H9 (cell line): ENCODE data around the gene SLIT1. TPM values are rescaled to one million over a fixed set of nuclear protein-coding genes. Genes with fewer than 3 reads are reported as not detected.

ENCODE experiments used
- DNase-seq: peaks from one replicate; pipeline ENCODE4 v3.0.0-alpha.2; 2017
- H2AFZ ChIP-seq: one replicate; pipeline ENCODE4 v1.6.1; 2013; ENCODE audit warnings: mild to moderate bottlenecking, low read length, control low read depth, moderate library complexity
- H2AK5ac ChIP-seq: 2 replicates; pipeline ENCODE4 v1.6.1; 2013; ENCODE audit warnings: low read length, control low read depth, mixed read lengths; ENCODE audit not compliant: insufficient read length
- H2BK120ac ChIP-seq: one replicate; pipeline ENCODE4 v1.6.1; 2013; ENCODE audit warnings: low read depth, mild to moderate bottlenecking, low read length, control low read depth, inconsistent platforms; ENCODE audit not compliant: poor library complexity, severe bottlenecking
- H2BK12ac ChIP-seq: 2 replicates; pipeline ENCODE4 v1.6.1; 2013; ENCODE audit warnings: low read length, control low read depth, mixed read lengths, low read depth; ENCODE audit not compliant: insufficient read length
- H2BK15ac ChIP-seq: 2 replicates; pipeline ENCODE4 v1.6.1; 2013; ENCODE audit warnings: low read depth, low read length, control low read depth
- H2BK20ac ChIP-seq: one replicate; pipeline ENCODE4 v1.6.1; 2013; ENCODE audit warnings: low read depth, mild to moderate bottlenecking, low read length, control low read depth, inconsistent platforms; ENCODE audit not compliant: poor library complexity, severe bottlenecking
- H2BK5ac ChIP-seq: 2 replicates; pipeline ENCODE4 v1.6.1; 2013; ENCODE audit warnings: low read length, control low read depth, mixed read lengths; ENCODE audit not compliant: insufficient read length
- H3K14ac ChIP-seq: 2 replicates; pipeline ENCODE4 v1.6.1; 2013; ENCODE audit warnings: low read length, control low read depth; ENCODE audit not compliant: insufficient read depth
- H3K18ac ChIP-seq: 2 replicates; pipeline ENCODE4 v1.6.1; 2013; ENCODE audit warnings: low read depth, mild to moderate bottlenecking, mixed read lengths, low read length, control low read depth; ENCODE audit not compliant: insufficient read length
- H3K23ac ChIP-seq: 2 replicates; pipeline ENCODE4 v1.6.1; 2013; ENCODE audit warnings: low read length, control low read depth, mixed read lengths, low read depth; ENCODE audit not compliant: insufficient read length
- H3K23me2 ChIP-seq: 2 replicates; pipeline ENCODE4 v1.6.1; 2013; ENCODE audit warnings: low read depth, mild to moderate bottlenecking, mixed read lengths, low read length, control low read depth; ENCODE audit not compliant: insufficient read length, poor library complexity, severe bottlenecking
- H3K27ac ChIP-seq: 2 replicates; pipeline ENCODE4 v1.5.1; 2013; ENCODE audit warnings: low read length, control low read depth, mixed read lengths, low read depth; ENCODE audit not compliant: insufficient read length
- H3K27me3 ChIP-seq: 2 replicates; pipeline ENCODE4 v1.6.1; 2013; ENCODE audit warnings: low read length, control low read depth, inconsistent platforms; ENCODE audit not compliant: insufficient read depth
- H3K4ac ChIP-seq: 2 replicates; pipeline ENCODE4 v1.6.1; 2013; ENCODE audit warnings: low read depth, mild to moderate bottlenecking, control low read depth, inconsistent platforms, low read length, moderate library complexity
- H3K4me1 ChIP-seq: 2 replicates; pipeline ENCODE4 v1.6.1; 2013; ENCODE audit warnings: low read length, control low read depth, inconsistent platforms; ENCODE audit not compliant: insufficient read depth
- H3K4me2 ChIP-seq: 2 replicates; pipeline ENCODE4 v1.6.1; 2013; ENCODE audit warnings: low read length, control low read depth, mixed read lengths; ENCODE audit not compliant: insufficient read length, insufficient read depth
- H3K56ac ChIP-seq: 2 replicates; pipeline ENCODE4 v1.6.1; 2013; ENCODE audit warnings: low read depth, mild to moderate bottlenecking, mixed read lengths, low read length, control low read depth; ENCODE audit not compliant: insufficient read length
- H3K79me1 ChIP-seq: 2 replicates; pipeline ENCODE4 v1.6.1; 2013; ENCODE audit warnings: low read depth, mild to moderate bottlenecking, moderate library complexity, low read length, control low read depth, inconsistent platforms; ENCODE audit not compliant: insufficient read depth, poor library complexity, severe bottlenecking
- H3K79me2 ChIP-seq: 2 replicates; pipeline ENCODE4 v1.6.1; 2013; ENCODE audit warnings: low read length, control low read depth, inconsistent platforms; ENCODE audit not compliant: insufficient read depth
- H3K9ac ChIP-seq: 2 replicates; pipeline ENCODE4 v1.6.1; 2013; ENCODE audit warnings: low read length, control low read depth, mixed read lengths; ENCODE audit not compliant: insufficient read length; ENCODE audit errors: extremely low read depth
- H3K9me3 ChIP-seq: one replicate; pipeline ENCODE4 v1.6.1; 2013; ENCODE audit warnings: low read depth, low read length, inconsistent platforms; ENCODE audit not compliant: control insufficient read depth
- H3T11ph ChIP-seq: one replicate; pipeline ENCODE4 v1.6.1; 2013; ENCODE audit warnings: mild to moderate bottlenecking, low read length, control low read depth, inconsistent platforms
- H4K20me1 ChIP-seq: one replicate; pipeline ENCODE4 v1.6.1; 2013; ENCODE audit not compliant: control insufficient read depth, insufficient read length, insufficient read depth
- H4K5ac ChIP-seq: 2 replicates; pipeline ENCODE4 v1.6.1; 2013; ENCODE audit warnings: low read depth, mild to moderate bottlenecking, mixed read lengths, low read length, control low read depth; ENCODE audit not compliant: insufficient read length
- H4K8ac ChIP-seq: replicated peaks from 2 replicates; pipeline ENCODE4 v1.6.1; 2013; ENCODE audit warnings: low read length, control low read depth, mixed read lengths, low read depth; ENCODE audit not compliant: insufficient read length
- H4K91ac ChIP-seq: 2 replicates; pipeline ENCODE4 v1.6.1; 2013; ENCODE audit warnings: low read depth, mild to moderate bottlenecking, moderate library complexity, mixed read lengths, low read length, control low read depth; ENCODE audit not compliant: insufficient read length
- H3K27ac Mint-ChIP-seq, 3 experiments: 2 replicates in 2 of 3; 3 replicates in 1 of 3; pipeline ENCODE4 v1.8.0; 2020 to 2021; ENCODE audit warnings: mixed read lengths in 3 of 3, mild to moderate bottlenecking in 1 of 3, moderate library complexity in 1 of 3
- H3K27me3 Mint-ChIP-seq: 2 replicates; pipeline ENCODE4 v1.8.0; 2021; ENCODE audit warnings: low read depth, mild to moderate bottlenecking, moderate library complexity, mixed read lengths
- H3K36me3 Mint-ChIP-seq, 3 experiments: 2 replicates in 2 of 3; 3 replicates in 1 of 3; pipeline ENCODE4 v1.8.0; 2020 to 2021; ENCODE audit warnings: low read depth in 3 of 3, mixed read lengths in 3 of 3; ENCODE audit not compliant: insufficient read depth in 1 of 3
- H3K4me1 Mint-ChIP-seq, 2 experiments: 2 replicates each; pipeline ENCODE4 v1.8.0; 2020; ENCODE audit warnings: mixed read lengths in 2 of 2
- H3K4me3 Mint-ChIP-seq, 2 experiments: 2 replicates in 1 of 2; 3 replicates in 1 of 2; pipeline ENCODE4 v1.8.0; 2020 to 2021; ENCODE audit warnings: mild to moderate bottlenecking in 2 of 2, mixed read lengths in 2 of 2, moderate library complexity in 1 of 2
- H3K9me3 Mint-ChIP-seq, 2 experiments: 2 replicates in 1 of 2; 3 replicates in 1 of 2; pipeline ENCODE4 v1.8.0; 2020; ENCODE audit warnings: mild to moderate bottlenecking in 2 of 2, mixed read lengths in 2 of 2, moderate library complexity in 1 of 2
- WGBS: extraction: QIAGEN DNeasy Blood & Tissue Kit; methylation state at CpG from one replicate; pipeline ENCODE4 v1.1.7; 2013; ENCODE audit warnings: missing lambda C conversion rate, low lambda C conversion rate, mixed read lengths; ENCODE audit not compliant: insufficient read length; ENCODE audit errors: extremely low coverage; 5-methylcytosine and 5-hydroxymethylcytosine counted together
- total RNA-seq: library from RNA; stranded (reverse); gene quantifications from 2 replicates; pipeline ENCODE4 v1.2.1, GENCODE V29; 2021
- TF ChIP-seq, protein P1 (sequence below): fragments of 200-600 bp; sonication (generic); conservative IDR thresholded peaks from 3 replicates; pipeline ENCODE4 v1.8.0; 2021; ENCODE audit warnings: antibody characterized with exemption, mild to moderate bottlenecking

Gene SLIT1
- total RNA-seq, 1 experiment from 2014 or later = 0.57 TPM

GRCh38 chr10:97154162-97154561 is 31.6 kb downstream of the SLIT1 start:
- Histone ChIP-seq H3K9ac (no peak overlapping the region), H3K9me3 (no peaks in the 10 kb centered on the region), H3K4me1 (no peaks in the 10 kb centered on the region; the same call in 1 of the 2 replicates), H4K8ac (no peak overlapping the region), H2BK15ac (no peak overlapping the region), H2BK120ac (no peak overlapping the region), H2BK12ac (no peak overlapping the region), H2AFZ (no peak overlapping the region), H3T11ph (no peak overlapping the region), H4K5ac (no peak overlapping the region), H3K23me2 (no peaks in the 10 kb centered on the region), H3K14ac (no peak overlapping the region), H3K4me2 (no peak overlapping the region), H3K79me1 (no peaks in the 10 kb centered on the region), H3K18ac (no peak overlapping the region), H2BK5ac (no peak overlapping the region), H4K20me1 (no peaks in the 10 kb centered on the region), H2AK5ac (no peak overlapping the region), H2BK20ac (no peak overlapping the region), H3K23ac (no peak overlapping the region), H3K4ac (no peak overlapping the region), H3K27ac (no peak overlapping the region), H3K56ac (no peak overlapping the region), H3K27me3 (no peaks in the 10 kb centered on the region), H4K91ac (no peak overlapping the region), H3K79me2 (no peaks in the 10 kb centered on the region)
- H3K4me3 Mint-ChIP-seq = no peak overlapping the region
- H3K27ac Mint-ChIP-seq = no peak overlapping the region
- H3K4me1 Mint-ChIP-seq = peaks cover 11 to 15% of the 10 kb centered on the region in 2 experiments
- H3K27me3 Mint-ChIP-seq = no peaks in the 10 kb centered on the region; the same call in 1 of the 2 replicates
- H3K9me3 Mint-ChIP-seq = no peaks in the 10 kb centered on the region
- no peak for DNase-seq
- H3K36me3 Mint-ChIP-seq = no peaks in the 10 kb centered on the region
- WGBS = no CpG with 5 or more reads among the region's 4 CpGs
- TF ChIP-seq, protein P1, sequence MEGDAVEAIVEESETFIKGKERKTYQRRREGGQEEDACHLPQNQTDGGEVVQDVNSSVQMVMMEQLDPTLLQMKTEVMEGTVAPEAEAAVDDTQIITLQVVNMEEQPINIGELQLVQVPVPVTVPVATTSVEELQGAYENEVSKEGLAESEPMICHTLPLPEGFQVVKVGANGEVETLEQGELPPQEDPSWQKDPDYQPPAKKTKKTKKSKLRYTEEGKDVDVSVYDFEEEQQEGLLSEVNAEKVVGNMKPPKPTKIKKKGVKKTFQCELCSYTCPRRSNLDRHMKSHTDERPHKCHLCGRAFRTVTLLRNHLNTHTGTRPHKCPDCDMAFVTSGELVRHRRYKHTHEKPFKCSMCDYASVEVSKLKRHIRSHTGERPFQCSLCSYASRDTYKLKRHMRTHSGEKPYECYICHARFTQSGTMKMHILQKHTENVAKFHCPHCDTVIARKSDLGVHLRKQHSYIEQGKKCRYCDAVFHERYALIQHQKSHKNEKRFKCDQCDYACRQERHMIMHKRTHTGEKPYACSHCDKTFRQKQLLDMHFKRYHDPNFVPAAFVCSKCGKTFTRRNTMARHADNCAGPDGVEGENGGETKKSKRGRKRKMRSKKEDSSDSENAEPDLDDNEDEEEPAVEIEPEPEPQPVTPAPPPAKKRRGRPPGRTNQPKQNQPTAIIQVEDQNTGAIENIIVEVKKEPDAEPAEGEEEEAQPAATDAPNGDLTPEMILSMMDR = no peak
